ENCODE data around the gene LRP1. TPM values are rescaled to one million over a fixed set of nuclear protein-coding genes. Genes with fewer than 3 reads are reported as not detected.

LRP1 gene
- total RNA-seq, 1 donor from 2014 or later: 448 TPM

DNA sequence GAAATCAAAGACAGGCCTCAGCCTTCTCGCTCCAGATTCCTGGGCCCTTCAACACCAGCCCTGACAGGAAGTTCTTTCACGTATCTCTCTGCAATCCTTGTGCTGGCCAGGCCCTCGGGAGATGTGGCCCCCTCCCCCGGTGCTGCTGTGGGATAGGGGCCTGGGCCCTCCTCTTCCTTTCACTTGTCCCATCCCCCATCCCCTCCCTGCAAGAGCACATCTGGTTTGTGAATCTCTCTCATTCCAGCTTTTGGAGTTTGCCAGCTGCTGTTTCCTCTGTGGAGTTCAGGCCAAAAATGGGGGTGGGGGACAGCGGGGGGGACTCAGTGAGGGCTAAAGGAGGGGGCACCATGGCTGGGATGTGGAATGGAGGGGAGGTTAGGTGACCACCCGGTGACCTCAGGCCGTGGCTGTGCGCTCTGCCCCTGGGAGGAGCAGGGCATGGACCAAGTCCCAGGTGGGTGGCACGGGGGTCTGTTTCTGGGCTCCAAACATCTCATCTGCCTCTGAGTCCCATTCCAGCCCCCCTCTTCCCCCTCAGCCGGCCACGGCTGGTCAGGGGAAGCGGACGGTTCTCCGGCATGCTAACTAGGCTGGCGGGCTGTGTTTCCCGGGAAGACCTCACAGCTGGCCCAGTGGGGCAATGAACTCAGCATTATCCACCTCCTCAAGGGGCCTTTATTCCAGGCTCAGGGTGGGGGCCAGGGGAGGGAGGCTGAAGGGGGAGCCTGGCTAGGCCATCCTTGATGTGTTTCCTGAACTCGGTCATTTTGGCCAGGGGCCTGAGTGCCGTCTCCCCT lies 7.4 kb downstream of the LRP1 start:
- Mint-ChIP-seq H3K9me3 (ENCODE audit: low read depth) (no peaks in the 10 kb centered on the region), H3K36me3 (ENCODE audit: low read depth) (peaks cover 15% of the 10 kb centered on the region), H3K4me3 (ENCODE audit: unreplicated experiment) (peak overlapping the region; percentile 38), H3K27me3 (ENCODE audit: low read depth) (no peaks in the 10 kb centered on the region), H3K27ac (ENCODE audit: unreplicated experiment) (peak overlapping the region; percentile 91), H3K4me1 (ENCODE audit: low read depth) (peaks cover 96% of the 10 kb centered on the region)
- TF ChIP-seq, protein P1, sequence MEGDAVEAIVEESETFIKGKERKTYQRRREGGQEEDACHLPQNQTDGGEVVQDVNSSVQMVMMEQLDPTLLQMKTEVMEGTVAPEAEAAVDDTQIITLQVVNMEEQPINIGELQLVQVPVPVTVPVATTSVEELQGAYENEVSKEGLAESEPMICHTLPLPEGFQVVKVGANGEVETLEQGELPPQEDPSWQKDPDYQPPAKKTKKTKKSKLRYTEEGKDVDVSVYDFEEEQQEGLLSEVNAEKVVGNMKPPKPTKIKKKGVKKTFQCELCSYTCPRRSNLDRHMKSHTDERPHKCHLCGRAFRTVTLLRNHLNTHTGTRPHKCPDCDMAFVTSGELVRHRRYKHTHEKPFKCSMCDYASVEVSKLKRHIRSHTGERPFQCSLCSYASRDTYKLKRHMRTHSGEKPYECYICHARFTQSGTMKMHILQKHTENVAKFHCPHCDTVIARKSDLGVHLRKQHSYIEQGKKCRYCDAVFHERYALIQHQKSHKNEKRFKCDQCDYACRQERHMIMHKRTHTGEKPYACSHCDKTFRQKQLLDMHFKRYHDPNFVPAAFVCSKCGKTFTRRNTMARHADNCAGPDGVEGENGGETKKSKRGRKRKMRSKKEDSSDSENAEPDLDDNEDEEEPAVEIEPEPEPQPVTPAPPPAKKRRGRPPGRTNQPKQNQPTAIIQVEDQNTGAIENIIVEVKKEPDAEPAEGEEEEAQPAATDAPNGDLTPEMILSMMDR (IDR thresholded peaks at IDR 0.05): no peak
- DNase-seq (ENCODE audit: low spot score): no peak

DNA sequence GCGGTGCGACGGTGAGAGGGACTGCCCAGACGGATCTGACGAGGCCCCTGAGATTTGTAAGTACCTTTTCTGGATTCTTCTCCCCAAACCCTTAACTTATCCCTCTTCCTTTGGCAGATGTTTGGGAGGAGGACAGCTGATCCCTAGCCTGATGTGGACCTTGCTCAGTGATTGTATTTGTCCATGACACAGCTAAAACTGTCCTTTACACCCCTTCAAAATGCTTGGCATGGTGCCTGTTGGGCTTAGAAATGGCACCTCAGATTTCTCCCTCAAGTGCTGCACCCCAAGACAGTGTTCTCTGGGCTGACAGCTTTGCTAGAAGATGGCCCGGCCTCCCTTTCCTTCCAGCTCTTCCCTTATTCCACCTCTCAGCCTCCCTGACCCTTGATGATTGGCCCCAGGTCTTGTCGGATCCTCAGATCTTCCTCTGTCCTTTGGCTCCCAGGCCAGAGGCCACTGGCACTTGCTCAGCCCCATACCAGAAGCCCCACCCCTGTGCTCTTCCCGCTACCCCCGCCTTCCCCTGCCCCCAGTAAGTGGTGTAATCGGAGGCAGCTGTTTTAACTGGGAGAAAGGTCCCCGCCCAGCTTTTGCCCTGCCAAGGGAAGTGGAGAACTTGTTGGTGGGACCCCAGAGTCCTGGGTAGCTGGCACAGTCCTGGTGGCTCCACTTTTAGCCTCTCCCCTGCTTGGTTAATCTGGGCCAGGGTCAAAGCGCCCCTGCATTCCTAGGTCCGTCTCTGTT lies 10.4 kb downstream of the LRP1 start:
- Mint-ChIP-seq H3K4me1 (ENCODE audit: low read depth) (peaks cover 79% of the 10 kb centered on the region), H3K27ac (ENCODE audit: unreplicated experiment) (peak overlapping the region; percentile 64), H3K36me3 (ENCODE audit: low read depth) (peaks cover 36% of the 10 kb centered on the region), H3K4me3 (ENCODE audit: unreplicated experiment) (no peak overlapping the region), H3K9me3 (ENCODE audit: low read depth) (no peaks in the 10 kb centered on the region), H3K27me3 (ENCODE audit: low read depth) (no peaks in the 10 kb centered on the region)
- TF ChIP-seq, protein P1 (IDR thresholded peaks at IDR 0.05): no peak
- no peak for DNase-seq (ENCODE audit: low spot score)

DNA sequence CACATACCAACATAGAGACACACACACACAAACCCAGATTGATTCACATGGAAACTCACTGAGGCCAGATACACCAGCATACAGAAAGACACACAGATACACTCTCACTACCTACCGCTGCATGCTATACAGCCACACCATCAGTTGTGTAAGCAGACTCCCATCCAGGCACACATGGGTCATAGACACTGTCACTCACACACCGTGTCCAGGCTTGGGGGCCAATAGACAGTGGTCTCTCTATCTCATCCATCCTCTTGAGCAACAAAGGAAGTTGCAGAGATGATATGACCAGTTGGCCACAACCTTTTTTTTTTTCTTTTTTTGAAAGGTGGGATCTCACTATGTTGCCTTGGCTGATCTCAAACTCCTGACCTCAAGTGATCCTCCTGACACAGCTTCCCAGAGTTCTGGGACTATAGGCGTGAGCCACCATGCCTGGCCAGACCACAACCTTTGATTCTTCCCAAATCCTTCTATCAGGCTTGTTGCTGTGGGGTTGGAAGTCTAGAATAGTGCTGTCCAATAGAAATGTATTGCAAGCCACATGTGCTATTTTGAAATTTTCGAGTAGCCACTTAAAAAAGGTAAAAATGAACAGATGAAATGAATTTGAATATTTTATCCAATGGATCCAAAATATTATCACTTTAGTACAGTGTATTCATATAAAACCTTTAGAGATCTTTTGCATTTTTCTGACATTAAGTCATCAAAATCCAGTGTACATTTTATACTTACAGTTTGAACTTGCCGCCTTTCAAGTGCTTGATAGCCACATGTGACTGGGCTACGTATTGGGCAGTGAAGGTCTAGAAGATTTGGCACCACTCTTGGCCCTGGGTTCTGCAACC lies 11.7 kb downstream of the LRP1 start:
- Mint-ChIP-seq H3K36me3 (ENCODE audit: low read depth) (peaks cover 44% of the 10 kb centered on the region), H3K27me3 (ENCODE audit: low read depth) (no peaks in the 10 kb centered on the region), H3K4me3 (ENCODE audit: unreplicated experiment) (no peak overlapping the region), H3K4me1 (ENCODE audit: low read depth) (peaks cover 66% of the 10 kb centered on the region), H3K9me3 (ENCODE audit: low read depth) (no peaks in the 10 kb centered on the region), H3K27ac (ENCODE audit: unreplicated experiment) (peak overlapping the region; percentile 11)
- TF ChIP-seq, protein P1 (IDR thresholded peaks at IDR 0.05): no peak
- DNase-seq (ENCODE audit: low spot score): no peak

DNA sequence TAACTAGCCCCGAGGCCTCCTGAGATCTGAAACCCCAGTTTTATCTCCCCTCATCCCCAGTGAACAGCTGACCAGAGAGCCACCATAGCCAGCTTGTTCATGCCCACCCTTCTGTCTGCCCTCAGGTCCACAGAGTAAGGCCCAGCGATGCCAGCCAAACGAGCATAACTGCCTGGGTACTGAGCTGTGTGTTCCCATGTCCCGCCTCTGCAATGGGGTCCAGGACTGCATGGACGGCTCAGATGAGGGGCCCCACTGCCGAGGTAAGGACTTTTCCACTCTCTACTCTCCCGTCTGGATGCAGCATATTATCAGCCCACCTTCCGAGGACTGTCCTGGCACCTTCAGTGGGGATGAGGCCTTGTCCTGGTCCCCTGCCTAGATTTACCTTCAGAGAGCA lies 13.0 kb downstream of the LRP1 start:
- Mint-ChIP-seq H3K4me3 (ENCODE audit: unreplicated experiment) (no peak overlapping the region), H3K27me3 (ENCODE audit: low read depth) (no peaks in the 10 kb centered on the region), H3K9me3 (ENCODE audit: low read depth) (no peaks in the 10 kb centered on the region), H3K4me1 (ENCODE audit: low read depth) (peaks cover 65% of the 10 kb centered on the region), H3K36me3 (ENCODE audit: low read depth) (peaks cover 53% of the 10 kb centered on the region), H3K27ac (ENCODE audit: unreplicated experiment) (no peak overlapping the region)
- TF ChIP-seq, protein P1 (IDR thresholded peaks at IDR 0.05): no peak
- no peak for DNase-seq (ENCODE audit: low spot score)

DNA sequence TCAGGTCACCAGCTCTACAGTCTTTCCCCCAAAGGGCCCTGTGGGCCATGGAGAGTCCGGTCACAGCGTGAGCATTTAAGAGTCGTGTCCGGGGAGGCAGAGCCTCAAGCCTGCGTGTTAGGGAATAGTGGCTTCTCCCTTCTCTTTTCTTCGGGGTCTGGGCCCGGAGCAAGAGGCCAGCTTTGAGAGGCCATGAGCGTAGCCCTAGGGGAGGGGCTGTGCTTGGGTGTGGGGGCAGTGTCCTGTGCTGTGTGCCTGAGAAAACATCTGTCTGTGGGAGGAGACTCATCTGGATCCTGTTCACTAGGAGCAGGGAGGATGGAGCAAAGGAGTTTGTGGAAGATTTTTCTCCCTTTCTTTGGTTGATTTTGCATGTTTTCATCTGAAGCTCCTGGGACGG lies 13.8 kb downstream of the LRP1 start:
- H3K36me3 Mint-ChIP-seq (ENCODE audit: low read depth): peaks cover 56% of the 10 kb centered on the region

More for the DNA sequence above, 13.8 kb downstream of the LRP1 start:
- Mint-ChIP-seq H3K27ac (ENCODE audit: unreplicated experiment) (peak overlapping the region; percentile 76), H3K27me3 (ENCODE audit: low read depth) (no peaks in the 10 kb centered on the region), H3K4me3 (ENCODE audit: unreplicated experiment) (no peak overlapping the region), H3K9me3 (ENCODE audit: low read depth) (no peaks in the 10 kb centered on the region), H3K4me1 (ENCODE audit: low read depth) (peaks cover 66% of the 10 kb centered on the region)
- TF ChIP-seq, protein P1 (IDR thresholded peaks at IDR 0.05): no peak
- no peak for DNase-seq (ENCODE audit: low spot score)

Measured in chondrocyte (in vitro differentiated cells).